Endometrial microvascular endothelial cells (primary cell): Measurements from ENCODE around the gene ZSWIM4. TPM values are rescaled to one million over a fixed set of nuclear protein-coding genes. Genes with fewer than 3 reads are reported as not detected.

Experiments
- in situ Hi-C: cut with HindIII; loops from 2 replicates; pipeline ENCODE4 v1.10.0; 2017; ENCODE audit warnings: low sequenced_read_pairs, low pct_unique_long_range_greater_than_20kb; ENCODE audit errors: inconsistent ontology term
- total RNA-seq: library from RNA; depleted of rRNA; stranded (reverse); fragments of >200 nt; gene quantifications from one replicate; pipeline ENCODE4 v1.2.3, GENCODE V29; 2015; ENCODE audit errors: inconsistent ontology term

The ZSWIM4 gene
- total RNA-seq, 1 donor from 2014 or later, result 5.5 TPM

DNA sequence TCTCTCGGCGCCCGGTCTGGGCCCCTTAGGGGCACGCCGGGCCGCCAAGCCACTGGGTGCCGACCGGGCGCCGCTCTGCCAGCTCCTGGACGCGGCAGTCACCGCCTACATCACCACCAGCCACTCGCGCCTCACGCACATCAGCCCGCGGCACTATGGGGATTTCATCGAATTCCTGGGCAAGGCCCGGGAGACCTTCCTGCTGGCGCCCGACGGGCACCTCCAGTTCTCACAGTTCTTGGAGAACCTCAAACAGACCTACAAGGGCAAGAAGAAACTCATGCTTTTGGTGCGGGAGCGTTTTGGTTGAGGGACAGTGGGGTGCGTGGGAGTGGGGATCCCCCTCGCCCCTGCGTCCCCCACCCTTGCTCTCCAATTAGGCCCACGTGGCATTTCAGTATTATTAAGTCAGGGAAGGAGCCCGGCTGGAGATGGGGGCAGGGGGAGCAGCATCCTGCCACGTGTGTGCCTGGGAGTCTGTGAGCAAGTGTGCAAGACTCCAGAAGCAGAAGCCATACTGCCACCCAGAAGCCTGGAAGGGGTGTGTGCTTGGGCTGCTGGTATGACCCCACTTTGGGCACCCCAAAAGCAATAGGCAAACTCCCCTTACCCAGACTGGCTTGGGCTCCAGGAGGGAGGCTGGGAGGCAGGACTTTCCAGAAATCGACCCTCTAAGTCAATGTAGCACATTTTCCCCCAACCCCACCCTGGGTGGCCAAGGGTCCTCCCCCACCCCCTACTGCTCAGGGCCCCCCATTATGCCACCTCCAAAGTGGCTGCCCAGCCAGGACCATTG lies 35.7 kb downstream of the ZSWIM4 start:
- in situ Hi-C loops, result no loop called here

DNA sequence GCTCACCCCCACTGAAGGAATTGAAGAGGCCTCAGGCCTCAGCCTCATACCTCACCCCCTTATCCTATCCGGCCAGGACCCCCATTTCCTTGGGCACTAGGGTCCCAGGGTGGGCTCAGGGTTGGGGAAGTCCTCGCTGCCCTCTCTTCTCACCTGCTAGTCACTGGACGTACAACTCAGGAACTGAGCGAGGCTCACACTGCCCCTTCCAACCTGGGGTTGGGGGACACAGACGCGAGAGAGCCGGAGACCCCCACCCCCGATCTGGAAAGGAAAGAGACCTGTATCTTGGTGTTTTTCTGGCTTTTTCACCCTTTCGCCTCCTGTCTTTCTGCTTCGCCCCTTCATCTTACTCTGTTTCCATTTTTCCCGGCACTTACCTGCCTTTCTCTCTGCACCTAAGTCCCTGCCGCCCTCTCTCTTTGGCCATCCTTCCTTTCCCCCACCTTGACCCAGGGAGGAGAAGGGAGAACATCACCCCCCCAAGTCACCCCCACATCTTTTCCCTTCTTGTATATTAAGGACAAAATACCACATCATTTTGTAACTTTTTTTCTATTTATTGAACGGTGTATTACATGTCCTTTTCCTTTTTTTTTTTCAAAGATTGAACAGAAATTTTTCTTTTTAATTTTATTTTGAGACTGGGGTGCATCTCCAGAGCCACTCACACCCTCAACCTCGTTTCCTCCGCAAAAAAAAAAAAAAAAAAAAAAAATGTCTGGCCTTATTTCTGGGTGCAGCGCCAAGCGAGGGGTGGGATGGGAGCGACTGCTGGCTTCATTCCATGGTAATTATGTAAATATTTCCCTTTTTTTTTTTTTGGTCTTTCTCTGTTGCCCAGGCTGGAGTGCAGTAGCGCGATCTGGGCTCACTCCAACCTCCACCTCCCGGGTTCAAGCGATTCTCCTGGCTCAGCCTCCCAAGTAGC lies 36.6 kb downstream of the ZSWIM4 start:
- in situ Hi-C loops, result no loop called here

DNA sequence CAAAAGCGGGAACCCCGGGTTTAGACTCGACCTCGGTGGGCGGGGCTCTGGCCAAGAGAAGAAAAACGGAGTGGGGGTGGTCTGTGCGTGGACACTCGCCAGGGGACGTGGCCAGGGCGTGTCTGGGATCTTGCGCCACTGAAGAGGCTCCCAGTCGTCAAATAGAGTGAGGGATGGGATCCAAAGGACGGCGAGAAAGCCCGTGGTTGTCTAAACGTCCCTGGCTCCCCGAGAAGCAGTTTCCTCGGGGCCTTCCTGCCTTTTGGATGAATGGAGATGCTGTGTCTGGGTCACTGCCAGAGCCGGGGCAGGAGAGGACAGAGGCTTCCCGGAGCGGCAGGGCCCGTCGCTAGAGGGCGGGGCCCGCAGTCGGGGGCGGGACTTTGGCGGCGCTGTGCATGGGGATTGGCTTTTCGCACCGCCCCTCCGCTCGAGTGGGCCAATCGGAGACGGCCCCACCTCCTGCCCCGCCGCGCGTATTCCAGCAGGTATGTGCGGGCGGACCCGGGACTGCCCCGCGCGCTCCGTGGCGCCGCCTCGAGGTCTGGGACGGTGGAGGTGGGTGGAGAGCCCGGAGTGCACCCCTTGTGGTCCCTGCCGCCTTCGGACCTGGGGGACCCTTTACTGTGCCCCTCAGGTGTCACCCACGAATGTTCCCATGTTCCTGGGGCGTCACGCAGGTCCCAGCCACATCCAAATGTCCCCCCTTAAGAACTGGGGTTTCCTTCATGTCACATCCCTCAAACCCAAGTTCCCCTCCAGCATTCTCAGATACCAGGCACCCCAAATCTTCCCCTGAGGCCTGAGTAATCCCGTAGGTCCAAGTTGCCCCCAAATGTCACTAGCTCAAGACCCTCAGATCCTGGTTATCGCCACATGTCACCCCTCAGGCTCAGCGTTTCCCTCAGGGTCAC lies 38.3 kb downstream of the ZSWIM4 start:
- in situ Hi-C loops, result no loop called here

DNA sequence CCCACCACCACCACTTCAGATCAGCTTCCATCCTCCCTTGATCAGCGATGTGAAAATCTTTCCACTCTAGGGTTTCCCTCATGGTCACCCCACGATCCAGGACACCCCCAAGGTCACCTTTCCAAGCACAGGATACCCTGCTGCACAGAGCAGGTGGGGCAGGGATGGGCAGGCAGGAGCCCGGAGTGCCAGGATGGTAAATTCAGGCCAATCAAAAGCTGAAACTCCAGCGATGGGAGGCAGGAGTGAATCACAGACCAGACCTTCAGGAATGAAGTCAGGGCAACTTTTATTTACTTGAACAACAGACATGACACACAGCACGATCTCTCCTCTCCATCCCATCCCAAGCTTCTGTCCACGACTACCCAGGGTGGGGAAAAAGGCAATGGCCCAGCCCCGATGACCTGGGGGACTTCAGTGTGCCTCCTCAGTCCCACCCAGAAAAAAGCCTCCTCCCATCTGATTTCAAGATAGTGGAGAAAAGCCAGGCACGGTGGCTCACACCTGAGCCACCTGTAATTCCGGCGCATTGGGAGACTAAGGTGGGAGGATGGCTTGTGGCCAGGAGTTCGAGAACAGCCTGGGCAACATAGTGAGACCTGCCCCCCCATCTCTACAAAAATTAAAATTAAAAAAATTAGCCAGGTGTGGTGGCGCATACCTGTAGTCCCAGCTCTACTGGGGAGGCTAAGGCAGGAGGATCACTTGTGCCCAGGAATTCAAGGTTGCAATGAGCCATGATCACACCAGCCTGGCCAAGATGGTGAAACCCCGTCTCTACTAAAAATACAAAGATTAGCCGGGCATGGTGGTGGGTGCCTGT lies 39.2 kb downstream of the ZSWIM4 start:
- in situ Hi-C loops, result no loop called here

DNA sequence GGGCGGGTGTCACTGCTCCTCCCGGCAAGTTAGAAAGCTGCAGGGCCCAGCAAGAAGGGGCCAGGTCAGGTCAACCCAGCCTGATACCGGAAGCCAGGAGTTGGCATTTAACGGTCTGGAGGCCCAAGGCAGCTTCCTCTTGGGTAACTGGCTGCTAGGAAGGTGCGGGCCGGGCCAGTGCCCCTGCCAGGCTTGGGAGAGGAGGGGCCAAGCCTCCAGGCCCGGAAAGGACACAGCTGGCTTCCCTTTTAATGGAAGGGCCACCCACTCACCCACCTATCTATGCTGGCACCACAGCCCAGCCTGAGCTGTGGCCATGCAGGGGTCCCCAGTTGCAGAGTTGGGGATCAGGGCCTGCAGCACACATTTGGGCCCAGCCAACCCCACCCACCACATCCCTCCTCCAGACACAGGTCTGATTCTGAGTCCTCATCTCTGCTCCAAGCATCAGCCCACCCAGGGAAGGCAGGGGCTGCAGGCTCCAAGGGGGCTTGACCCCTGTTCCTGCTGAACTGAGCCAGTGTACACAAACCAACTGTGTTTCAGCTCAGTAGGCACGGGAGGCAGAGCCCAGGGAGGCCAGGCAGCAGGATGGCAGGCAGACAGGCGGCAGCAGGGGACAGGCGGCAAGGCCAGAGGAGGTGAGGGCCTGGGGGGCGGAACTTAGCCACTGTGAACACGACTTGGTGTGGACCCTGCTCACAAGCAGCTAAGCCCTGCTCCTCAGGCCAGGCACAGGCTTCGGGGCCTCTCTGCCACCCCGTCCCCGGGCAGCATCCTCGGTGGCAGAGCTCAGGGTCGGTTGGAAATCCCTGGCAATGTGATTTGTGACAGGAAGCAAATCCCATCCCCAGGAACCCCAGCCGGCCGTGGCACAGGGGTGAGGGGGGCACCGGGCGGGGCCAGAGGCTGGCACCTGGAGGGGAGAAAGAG lies 40.8 kb downstream of the ZSWIM4 start:
- in situ Hi-C loops, result no loop called here

DNA sequence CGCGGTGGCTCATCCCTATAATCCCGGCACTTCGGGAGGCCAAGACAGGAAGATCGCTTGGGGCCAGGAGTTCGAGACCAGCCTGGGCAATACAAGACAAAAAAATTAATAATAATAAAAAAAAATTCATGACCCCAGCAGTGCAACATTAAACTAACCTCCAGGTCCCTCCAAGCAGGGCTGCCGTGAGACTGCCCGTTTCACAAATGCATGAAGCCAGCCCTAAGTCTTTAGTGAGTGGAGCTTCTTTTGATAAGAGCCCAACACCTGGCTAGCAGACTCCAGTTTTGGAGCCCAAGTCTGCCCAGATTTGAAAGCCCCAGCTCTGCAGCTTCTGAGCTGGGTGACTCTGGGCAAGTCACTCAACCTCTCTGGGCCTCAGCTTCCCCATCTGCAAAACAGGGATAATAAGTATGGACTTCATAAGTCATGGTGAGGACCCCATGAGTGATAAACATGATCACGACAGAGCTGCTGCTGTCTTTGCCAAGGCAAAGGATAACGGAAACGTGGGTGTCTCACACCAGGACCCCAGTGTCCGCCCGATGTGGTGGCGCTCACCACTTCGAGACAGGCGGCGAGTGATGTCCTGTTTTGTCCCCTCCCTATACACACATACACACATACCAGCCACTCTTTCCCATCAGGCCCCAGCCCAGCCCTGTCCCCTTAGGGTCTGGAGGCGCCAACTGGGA lies 43.3 kb downstream of the ZSWIM4 start:
- in situ Hi-C loops, result no loop called here

DNA sequence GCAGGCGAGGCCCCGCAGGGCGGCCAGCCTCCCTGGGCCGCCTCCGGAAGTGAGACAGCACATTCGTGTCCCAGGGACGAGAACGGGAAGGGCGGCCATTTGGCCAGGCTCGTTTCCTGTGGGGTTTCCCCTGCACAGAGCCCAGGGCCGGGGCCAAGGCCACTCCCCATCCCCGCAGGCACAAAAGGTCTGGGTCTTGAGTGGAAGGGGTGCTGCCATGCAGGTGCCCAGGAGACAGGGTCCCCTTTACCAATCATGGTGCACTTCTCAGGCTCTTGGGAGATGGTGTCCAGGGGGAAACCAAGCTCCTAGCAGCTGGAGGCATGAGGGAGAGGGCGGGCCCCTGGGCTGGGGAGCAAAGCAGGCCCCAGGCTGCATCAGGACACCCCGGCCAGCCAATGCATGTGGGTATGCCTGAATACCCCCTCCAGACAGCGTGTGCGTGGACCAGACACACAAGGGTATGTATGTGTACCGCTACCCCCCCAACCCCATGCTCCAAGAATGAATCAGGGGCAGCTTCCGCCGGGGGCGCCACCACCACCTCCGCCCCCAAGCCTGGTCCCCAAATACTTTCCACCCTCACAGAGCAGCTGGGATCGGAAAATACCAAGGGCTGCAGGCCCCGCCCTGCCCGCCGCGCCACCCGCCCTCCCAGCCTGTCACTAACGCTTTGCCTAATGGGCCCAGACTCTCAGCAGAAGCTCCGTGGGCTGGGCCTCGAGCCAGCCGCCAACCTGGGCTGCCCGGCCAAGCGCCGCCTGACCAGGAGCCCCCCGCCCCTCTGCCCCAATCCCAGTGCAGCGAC lies 44.1 kb downstream of the ZSWIM4 start:
- in situ Hi-C loops, result no loop called here

DNA sequence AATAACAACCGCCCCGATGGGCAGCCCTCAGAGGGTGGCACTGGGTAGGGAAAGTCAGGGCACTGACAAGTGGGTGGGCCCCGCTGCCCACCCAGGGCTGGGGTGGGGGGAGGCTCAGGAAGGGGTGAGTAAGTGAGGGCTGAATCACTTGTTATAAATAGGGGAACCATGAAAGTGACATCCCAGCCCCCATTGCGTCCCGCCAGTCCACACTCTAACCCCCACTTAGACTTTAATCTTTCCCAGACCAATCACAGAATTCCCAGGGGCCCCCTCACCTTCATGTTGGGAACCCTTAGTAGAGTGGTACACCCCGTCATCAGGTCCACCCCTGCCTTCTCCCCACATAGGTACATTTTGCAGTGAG lies 44.7 kb downstream of the ZSWIM4 start:
- in situ Hi-C loops, result no loop called here

DNA sequence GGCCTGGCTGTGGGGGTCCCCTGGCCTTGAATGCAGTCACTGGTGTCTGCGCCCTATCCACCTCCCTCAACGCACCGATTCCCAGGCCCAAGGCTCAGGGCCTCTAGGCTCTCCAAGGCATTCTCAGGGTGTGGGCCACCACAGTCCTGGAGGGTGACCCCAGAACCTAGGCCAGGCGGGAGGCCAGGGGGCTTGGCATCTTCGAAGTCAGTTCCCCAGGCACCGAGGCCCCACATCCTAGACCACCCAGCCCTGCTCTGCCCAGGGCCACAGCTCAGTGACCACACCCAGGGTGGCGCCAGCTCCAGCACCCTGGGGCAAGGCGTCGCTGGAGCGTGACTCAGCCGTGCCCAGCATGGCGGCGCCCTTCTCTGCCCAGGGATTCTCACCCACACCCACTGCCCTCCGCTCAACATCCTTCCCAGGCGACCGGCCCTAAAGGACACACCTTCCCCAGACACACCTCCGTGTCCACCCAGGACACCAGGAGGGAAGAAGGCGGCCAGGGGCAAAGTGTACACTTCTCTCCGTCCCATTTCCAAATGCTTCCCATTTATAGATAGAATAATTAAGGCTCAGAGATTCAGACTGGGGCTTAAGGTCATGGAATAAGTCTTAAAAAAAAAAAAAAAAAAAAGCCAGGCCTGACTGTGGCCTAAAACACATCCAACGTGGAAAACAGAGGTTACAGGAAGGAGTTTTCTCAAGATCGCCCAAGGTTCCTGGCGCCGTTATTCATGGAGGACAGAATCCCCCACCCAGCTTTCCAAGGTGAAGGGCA lies 45.3 kb downstream of the ZSWIM4 start:
- in situ Hi-C loops, result no loop called here

DNA sequence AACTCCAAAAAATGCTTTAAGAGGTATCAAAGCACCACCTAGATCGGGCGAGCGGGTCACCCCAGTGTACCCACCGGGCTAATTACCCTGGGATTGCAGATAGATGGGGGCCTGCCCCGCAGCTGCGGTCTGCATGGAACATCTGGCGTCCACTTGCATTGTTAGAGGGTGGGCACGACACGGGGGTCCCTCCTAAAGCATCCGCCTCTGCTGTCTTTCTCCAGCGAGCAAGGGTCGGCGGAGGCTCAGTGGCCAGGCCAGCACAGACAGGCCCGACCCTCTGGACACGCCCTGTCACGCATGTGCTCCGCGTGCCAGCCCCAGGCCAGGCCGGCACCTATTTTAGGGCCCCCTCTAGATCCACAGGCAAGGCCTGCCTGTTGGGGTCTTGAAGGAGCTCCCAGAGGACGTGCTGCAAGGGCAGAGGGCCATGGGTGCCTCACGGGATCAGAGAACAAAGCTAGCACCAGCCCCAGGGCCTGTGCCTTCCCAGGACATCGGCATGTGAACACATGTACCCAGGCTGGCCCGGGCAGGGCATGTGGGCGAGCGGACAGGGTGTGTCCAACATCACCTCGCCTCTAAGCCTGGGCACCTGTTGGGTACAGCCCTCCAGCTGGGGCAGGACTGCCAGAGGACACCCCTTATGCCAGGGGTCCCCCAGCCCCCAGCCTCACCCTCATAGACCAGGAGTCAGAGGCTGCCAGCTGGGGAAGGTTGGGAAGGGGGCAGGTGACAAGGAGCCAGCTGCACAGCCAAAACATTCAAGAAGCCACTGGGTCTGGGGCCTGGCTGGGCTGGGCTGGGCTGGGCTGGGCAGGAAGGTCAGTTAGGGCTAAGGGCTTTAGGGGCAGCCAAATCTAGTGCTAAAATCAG lies 46.1 kb downstream of the ZSWIM4 start:
- in situ Hi-C loops, result no loop called here

DNA sequence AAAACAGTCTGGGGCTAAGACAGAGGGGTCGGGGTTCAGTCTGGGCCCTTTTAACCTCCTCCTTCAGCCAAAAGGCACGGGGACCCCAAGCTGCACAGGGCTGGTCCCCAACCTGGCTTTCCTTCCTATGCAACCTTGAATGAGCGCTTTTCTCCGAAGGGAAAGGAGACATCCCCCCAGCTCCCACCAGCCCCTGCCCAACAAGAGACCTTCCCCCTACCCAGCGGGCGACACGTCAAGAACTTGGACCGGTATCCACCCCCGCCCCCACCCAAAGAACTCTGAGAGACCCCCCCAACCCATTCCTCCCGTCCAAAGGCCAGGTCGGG lies 46.7 kb downstream of the ZSWIM4 start:
- in situ Hi-C loops, result no loop called here

DNA sequence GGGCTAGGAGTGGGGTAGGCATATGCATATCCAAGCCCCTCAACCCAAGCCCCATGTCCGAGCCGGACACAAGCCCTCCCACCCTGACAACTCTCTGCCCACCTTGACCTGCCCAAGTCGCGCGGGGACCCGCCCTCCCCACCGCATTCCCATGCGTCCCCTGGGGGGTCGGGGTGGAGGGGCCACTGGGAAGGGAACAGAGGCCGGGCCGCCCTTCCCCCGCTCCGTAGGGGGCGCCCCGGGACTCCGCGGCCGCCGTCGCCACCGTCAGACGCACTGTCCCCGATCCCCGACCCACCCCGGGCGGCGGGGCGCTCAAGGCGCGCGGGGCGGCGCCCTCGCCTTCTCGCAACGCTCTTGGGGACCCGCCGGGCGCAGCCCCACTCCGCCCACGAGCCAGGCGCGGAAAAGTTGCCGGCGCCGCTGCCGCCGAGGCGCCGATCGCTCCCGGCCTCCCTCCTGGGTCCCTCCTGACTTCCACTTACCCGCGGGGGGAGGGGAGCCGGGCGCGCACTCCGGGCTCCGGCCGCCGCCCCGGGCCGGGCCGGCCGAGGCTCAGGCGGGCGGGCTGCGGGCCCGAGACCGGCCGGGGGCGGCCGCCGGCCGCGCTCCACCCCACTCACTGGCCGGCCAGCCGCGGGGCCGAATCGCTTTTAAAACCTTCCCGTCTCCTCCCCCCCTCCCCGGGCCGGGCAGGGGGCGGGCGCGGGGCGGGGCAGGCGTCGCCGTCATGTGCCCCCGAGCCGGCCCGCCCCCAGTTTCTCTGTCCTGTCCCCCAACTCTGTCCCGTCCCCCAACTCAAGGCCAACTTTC lies 47.3 kb downstream of the ZSWIM4 start:
- in situ Hi-C loops, result no loop called here

DNA sequence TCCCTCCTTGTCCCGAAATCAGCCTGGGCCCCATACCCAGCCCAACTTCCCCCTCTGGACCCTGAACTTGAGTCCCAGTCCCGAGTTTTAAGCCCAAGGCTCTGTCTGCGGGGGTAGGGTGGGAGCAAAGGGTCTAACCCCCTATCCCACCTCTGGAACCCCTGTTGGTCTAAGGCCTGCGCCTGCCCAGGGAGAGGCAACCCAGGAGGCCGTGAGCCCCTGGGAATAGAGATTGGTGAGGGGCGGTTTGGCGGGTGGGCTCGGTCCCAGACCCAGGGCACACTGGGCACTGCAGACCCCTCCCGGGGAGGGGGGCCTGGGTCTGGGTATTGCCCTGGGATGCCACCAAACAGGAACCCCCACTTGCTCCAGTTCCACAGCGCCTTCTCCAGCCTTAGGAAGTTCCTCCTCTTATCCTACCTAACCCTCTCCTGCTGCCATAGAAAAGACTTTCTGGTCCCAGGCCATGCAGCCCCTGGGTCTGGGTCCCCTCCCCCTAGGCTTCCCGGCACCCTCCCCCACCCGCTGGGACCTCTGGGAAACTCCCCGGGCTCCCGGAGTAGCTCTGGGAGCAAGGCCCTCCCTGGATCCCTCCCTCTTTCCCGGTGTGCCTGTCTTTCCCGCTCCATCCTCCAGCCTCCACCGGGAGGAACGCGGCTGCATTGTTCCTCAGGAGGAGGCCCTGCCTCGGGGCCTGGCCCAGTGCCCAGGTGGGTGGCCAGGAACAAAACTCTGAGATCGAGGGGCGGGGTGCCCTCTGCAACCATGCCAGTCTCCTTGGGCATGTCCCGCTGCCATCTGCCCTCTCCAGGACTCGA lies 48.1 kb downstream of the ZSWIM4 start:
- in situ Hi-C loops, result no loop called here
